Stimulated activated CD4-positive, alpha-beta T cell treated with anti-CD3 and anti-CD28 coated beads, Interleukin-2, amount 100 ng/mL, for 48 hours (primary cell): ENCODE data around the gene VAV1.
"Not testable (repeated sequence)": the region's sequence is repeated elsewhere in the genome, so short reads cannot be mapped to it uniquely, and the experiment has no call there.

Source experiments
- DNase-seq, 2 donors: peaks; one replicate each; pipeline ENCODE4 v3.0.0-alpha.2; 2020

Gene VAV1

DNA sequence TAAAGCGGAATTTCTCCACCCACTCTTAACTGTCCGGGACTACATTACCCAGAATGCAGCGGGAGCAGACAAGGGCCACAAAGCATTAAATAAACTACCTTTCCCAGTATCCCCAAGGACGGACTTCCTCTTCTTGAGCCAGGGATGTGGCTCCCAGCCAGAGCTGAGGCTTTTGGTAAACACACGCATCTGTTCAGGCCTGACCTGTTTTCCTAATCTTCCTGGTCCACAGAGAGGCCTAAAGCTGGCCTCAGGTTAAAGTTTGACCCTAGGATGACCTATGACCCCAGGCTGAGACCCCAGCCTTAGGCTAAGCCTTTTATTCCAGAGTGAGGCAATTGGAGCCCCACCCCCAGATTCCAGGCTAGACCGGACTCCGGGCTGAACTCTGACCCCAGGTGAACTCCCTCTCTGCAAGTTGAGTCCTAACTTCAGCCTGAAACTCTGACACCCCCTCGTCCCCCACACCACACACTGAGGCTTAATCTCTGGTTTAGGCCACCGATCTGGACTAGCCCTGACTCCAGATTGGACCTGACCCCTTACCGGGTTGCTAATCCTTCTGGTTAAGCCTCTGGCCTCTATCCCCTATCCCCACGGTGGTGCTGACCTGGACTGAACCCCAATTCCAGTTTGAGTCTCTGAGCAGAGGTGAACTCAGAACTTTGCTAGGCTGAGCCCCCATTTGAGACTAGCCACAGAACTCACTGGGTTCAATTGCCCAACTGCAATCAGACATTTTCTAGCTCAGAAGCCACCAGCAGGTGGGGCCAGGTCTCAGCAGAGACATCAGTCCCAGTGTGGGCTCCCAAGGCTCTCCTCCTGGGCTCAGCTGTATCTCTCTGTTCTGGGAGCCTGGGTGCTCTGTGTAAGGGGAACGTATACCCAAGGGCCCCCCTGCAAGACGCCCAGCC lies 34.4 kb upstream of the VAV1 start:
- DNase-seq: peak; percentile 68 to 69

DNA sequence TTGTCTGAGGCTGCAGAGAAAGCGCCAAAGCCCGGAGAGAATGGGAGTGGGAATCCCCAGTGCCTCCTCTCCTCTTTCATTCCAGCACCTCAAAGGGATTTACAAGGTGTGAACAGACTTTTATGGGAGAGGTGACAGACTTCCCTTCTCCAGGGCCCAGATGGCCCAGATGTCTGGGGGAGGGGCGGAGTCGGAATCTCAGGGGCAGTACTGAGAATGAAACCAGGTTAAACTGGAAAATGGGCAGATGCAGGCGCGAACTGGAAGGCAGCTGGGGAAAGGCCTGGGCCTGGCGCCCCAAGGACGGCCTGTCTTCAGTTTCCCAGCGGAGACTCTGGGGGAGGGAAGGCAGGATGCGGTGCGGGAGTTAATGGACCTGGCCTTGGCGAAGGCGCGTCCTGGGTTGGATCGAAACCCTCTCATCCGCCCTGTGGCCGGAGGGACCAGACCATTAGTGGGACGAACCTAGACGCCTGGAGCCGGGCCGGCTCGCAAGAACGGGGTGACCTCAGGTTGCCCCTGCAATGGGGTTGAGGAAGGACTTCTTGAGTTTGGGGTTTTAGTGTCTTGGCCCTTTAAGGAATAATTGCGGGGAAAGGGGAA lies 33.6 kb upstream of the VAV1 start:
- peak in 1 of 2 donors; percentile 25 for DNase-seq

GRCh38 chr19:6739390-6739882 lies 33.1 kb upstream of the VAV1 start, which contains the start of gene TRIP10:
Gene TRIP10, plus strand, starts transcription at chr19:6739680. Its CDS starts 82 bp downstream, at chr19:6739762.
- peak; percentile 73 to 85 for DNase-seq

DNA sequence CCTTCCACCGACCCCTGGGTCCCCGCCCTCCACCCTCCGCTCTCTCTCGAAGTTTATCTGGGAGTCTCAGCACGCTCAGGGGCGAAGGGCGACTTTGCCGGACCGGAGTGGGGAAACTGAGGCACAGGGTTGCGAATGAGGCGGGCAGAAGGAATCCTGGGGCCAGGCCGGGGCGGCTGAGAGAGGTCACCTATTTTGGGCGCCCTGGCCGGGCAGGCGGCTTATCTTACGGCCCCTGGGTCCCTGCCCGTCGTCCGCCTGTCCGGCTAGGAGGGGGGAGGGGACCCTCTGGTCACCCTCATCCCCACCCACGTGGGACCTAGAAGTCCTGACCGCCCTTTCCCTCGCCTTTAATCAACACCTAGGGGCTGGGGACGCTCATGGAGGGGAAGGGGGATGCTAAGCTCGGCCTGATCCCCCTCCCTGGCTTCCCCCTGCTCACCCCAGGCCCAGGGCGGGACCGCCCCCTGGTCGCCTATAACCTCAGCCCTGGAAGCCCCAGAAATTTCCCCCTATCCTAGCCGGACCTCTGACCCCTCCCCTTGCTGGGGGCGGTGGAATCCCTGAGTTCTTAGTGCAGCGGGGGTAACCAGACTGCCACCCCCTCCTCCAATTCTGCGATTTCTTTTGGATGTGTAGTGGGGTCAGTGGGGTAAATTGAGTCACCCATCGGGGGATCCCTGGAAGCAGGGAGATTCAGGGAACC lies 32.5 kb upstream of the VAV1 start:
- DNase-seq: no peak

- DNase-seq: no peak
These were observed 31.7 kb upstream of the VAV1 start for GRCh38 chr19:6740589-6741343.

DNA sequence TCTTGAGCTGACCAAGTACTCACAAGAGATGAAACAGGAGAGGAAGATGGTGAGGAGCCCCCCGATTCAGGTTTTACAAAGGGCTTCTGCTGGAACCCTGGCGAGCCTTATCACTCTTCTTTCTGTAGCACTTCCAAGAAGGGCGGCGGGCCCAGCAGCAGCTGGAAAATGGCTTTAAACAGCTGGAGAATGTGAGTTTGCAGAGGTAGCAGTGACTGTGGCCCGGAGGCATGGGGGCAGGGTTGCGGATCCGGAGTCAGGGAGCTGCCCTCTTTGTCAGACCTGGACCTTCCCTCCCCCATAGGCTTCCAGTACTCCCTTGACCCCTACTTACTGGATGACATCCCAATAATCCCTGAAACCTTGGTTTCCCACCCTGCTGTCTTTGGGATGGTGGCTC lies 29.4 kb upstream of the VAV1 start:
- DNase-seq: no peak

DNA sequence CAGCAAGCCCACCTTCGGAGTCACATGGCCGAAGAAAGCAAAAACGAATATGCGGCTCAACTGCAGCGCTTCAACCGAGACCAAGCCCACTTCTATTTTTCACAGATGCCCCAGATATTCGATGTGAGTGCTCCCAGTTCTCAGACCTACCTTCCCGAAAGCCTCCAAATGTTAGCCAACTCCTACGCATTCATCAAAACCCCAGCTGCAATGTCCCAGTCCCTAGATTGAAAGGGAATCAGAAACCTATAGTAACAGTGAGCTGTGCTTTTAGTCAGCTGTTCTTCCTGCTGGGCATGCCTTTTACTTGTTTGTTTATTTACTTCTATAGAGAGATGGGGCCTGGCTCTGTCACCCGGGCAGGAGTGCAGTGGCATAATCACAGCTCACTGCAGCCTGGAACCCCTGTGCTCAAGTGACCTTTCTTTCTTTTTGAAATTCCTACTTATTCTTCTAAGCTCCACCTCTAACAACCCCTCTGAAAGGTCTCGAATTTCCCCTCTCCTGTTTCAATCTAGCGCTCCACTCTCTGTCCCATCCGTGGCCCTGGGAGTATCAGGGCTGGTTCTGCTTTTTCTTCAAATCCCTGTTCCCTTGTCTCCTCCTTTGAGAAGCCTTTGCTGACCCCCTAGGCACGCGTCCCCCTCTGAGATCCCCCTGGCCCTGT lies 28.7 kb upstream of the VAV1 start:
- DNase-seq: no peak

GRCh38 chr19:6744381-6745301 lies 27.9 kb upstream of the VAV1 start:
- no peak for DNase-seq

GRCh38 chr19:6745965-6746364 lies 26.5 kb upstream of the VAV1 start:
- DNase-seq: no peak

DNA sequence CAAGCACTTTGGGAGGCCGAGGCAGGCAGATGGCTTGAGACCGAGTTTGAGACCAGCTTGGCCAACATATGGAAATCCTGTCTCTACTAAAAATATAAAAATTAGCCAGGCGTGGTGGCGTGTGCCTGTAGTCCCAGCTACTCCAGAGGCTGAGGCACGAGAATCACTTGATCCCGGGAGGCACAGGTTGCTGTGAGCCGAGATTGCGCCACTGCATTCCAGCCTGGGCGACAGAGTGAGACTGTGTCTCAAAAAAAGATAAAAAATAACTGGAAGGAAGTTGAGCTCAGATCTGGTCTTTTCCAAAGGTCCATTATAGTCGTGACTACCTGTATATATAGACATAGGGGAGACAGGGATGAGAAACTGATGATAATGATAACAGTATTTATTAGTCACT lies 24.0 kb upstream of the VAV1 start:
- DNase-seq: not testable (repeated sequence)

DNA sequence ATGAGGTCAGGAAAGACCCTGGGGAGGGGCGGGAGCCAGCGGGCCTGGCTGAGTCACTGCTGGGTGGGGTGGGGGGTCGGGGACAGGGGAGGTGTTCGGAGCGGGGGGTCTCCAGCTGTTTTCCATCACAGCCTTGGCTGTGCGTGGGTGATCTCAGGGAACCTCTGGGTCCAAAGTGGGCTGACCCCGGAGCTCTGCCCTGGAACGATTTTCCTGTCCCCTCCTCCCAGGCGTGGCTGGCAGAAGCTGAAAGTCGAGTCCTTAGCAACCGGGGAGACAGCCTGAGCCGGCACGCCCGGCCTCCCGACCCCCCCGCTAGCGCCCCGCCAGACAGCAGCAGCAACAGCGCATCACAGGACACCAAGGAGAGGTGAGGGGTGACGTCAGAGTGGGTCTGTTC lies 22.4 kb upstream of the VAV1 start:
- DNase-seq: no peak

DNA sequence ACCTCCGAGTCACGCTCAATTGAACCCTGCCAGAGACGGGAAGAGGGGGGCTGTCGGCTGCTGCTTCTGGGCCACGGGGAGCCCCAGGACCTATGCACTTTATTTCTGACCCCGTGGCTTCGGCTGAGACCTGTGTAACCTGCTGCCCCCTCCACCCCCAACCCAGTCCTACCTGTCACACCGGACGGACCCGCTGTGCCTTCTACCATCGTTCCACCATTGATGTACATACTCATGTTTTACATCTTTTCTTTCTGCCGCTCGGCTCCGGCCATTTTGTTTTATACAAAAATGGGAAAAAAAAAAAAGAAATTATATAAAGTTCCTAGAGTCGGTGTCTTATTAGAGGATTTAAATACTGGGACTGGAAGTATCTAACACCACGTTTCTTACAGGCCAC lies 21.3 kb upstream of the VAV1 start:
- DNase-seq: no peak

DNA sequence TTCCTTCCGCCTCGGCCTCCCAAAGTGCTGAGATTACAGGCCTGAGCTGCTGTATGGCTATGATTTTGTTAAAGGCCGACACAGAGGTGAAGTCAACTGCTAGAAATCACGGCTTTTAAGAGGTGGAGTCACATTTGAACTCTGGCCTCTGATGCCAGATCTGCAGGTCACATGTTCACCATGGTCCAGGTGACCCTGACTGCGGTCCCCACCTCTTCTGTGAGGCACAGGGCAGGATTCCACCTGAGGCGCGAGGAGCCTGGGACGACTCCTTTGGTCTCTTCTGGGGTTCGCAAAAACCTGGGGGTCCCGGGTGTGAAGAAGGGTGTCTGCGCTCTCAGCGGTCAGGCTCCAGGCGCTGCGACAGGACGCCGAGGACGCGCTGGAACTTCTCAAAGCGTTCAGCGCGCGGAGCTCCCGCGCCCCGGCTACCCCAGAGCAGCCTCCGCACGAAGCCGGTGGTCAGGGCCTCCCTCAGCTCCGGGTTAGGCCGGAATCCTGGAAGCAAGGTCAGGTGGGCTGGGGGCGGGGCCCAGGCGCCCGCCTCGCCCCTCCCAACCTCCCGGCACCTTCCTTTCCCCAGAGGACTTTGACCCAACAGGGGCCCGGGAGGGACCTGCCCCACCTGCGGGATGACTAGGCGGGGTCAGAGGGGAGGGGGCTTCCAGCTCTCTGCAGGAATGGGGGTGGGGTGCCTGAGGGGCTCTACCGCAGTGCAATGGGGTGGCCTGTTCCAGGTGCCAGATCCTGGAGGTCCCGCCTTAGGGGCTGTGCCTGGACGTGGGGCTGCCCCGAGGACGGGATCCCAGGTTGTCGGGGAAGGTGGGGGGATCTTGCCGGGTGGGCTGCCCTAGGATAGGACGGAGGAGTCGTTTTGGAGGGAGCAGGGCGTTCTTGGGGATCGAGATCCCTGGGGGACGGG lies 20.0 kb upstream of the VAV1 start:
- DNase-seq: no peak

GRCh38 chr19:6753178-6754031 lies 19.1 kb upstream of the VAV1 start:
- DNase-seq: peak; percentile 82 to 87

GRCh38 chr19:6754136-6754535 lies 18.4 kb upstream of the VAV1 start:
- no peak for DNase-seq

GRCh38 chr19:6754653-6755463 lies 17.6 kb upstream of the VAV1 start:
- DNase-seq: no peak

DNA sequence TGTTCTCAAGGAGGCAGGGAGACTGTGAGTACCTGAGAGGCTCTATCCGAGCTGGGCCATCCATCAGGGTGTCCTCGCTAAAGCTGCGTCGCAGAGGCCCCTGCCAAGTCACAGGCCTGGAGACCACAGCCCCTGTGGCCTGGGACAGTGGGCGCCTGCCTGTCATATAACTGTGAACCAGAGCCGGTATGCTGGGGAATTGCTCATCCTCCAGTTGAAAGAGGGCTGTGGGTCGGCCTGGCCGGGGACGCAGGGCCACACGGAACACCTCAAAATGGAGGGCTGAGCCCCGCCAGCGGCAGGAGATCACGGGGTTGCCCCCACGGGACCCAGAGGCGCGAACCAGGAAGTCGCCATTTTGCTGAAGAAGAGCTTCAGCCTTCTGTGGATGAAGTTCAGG lies 11.9 kb upstream of the VAV1 start:
- no peak for DNase-seq
